Choroid plexus epithelial cell (primary cell): ENCODE data around the gene TIMMDC1.

Experiments used
- DNase-seq: peaks from one replicate; pipeline ENCODE4 v3.0.0-alpha.2; 2010; ENCODE audit warnings: low read depth
- H3K4me3 ChIP-seq: 2 replicates; pipeline ENCODE4 v1.5.1; 2011; ENCODE audit warnings: low read depth, mild to moderate bottlenecking, control low read depth, low read length, moderate library complexity
- CTCF ChIP-seq: conservative IDR thresholded peaks from 2 replicates; pipeline ENCODE4 v1.5.1; 2011; ENCODE audit warnings: low read depth, mild to moderate bottlenecking, control low read depth, inconsistent platforms, low read length, moderate library complexity

Gene TIMMDC1

GRCh38 chr3:119529883-119530282 is 31.5 kb downstream of the TIMMDC1 start:
- no peak overlapping the region for H3K4me3 ChIP-seq
- peak; percentile 78 for DNase-seq
- TF ChIP-seq CTCF: no peak

GRCh38 chr3:119530456-119530855 is 32.1 kb downstream of the TIMMDC1 start:
- no peak for TF ChIP-seq CTCF
- H3K4me3 ChIP-seq: no peak overlapping the region
- DNase-seq: no peak

- no peak for DNase-seq
- no peak overlapping the region for H3K4me3 ChIP-seq
- no peak for TF ChIP-seq CTCF
Measured at GRCh38 chr3:119531151-119531550, 32.8 kb downstream of the TIMMDC1 start.

GRCh38 chr3:119534296-119534695 is 35.9 kb downstream of the TIMMDC1 start:
- H3K4me3 ChIP-seq: no peak overlapping the region
- TF ChIP-seq CTCF: no peak
- DNase-seq: no peak

GRCh38 chr3:119536757-119537156 is 38.4 kb downstream of the TIMMDC1 start:
- H3K4me3 ChIP-seq: no peak overlapping the region
- TF ChIP-seq CTCF: no peak
- DNase-seq: no peak

- TF ChIP-seq CTCF: no peak
- no peak for DNase-seq
- H3K4me3 ChIP-seq: no peak overlapping the region
Measured at GRCh38 chr3:119538772-119539171, 40.4 kb downstream of the TIMMDC1 start.

- no peak for DNase-seq
- TF ChIP-seq CTCF: no peak
- H3K4me3 ChIP-seq: no peak overlapping the region
Measured at GRCh38 chr3:119541547-119541946, 43.2 kb downstream of the TIMMDC1 start.
